Measurements from ENCODE around the gene ZNF580.

Gene ZNF580

GRCh38 chr19:55621673-55622231 is 19.1 kb upstream of the ZNF580 start:
- Histone ChIP-seq H3K27ac (no peak overlapping the region), H3K4me3 (no peak overlapping the region)

- Histone ChIP-seq H3K27ac (no peak overlapping the region), H3K4me3 (no peak overlapping the region)
Measured at GRCh38 chr19:55622242-55622969, 18.4 kb upstream of the ZNF580 start.

GRCh38 chr19:55623130-55623529 is 17.7 kb upstream of the ZNF580 start:
- Histone ChIP-seq H3K27ac (peak overlapping the region in 2 of 21 experiments; percentile 26 to 86), H3K4me3 (no peak overlapping the region)

GRCh38 chr19:55623561-55623960 is 17.2 kb upstream of the ZNF580 start:
- H3K27ac ChIP-seq: peak overlapping the region in 7 of 21 experiments; percentile 26 to 97 (median 93)
- no peak overlapping the region for H3K4me3 ChIP-seq

- Histone ChIP-seq H3K4me3 (peak within 1 kb of the TSS; percentile 39 to 58 (median 51)), H3K27ac (peak within 1 kb of the TSS; percentile 70 to 98 (median 93))
Measured at GRCh38 chr19:55624109-55625003, 16.4 kb upstream of the ZNF580 start, which contains the start of gene ZNF784. Gene ZNF784 (minus strand): TSS chr19:55624566. CDS start chr19:55624561, 5 bp downstream.

GRCh38 chr19:55625004-55625326 is 15.8 kb upstream of the ZNF580 start:
- Histone ChIP-seq H3K27ac (peak overlapping the region in 14 of 21 experiments; percentile 84 to 98 (median 93)), H3K4me3 (peak overlapping the region; percentile 39 to 58 (median 51))

- H3K4me3 ChIP-seq: no peak overlapping the region
- peak overlapping the region in 2 of 21 experiments; percentile 52 to 65 for H3K27ac ChIP-seq
Measured at GRCh38 chr19:55626350-55626749, 14.5 kb upstream of the ZNF580 start.

- Histone ChIP-seq H3K27ac (peak overlapping the region in 1 of 21 experiments; percentile 7), H3K4me3 (no peak overlapping the region)
Measured at GRCh38 chr19:55632463-55632834, 8.4 kb upstream of the ZNF580 start.

GRCh38 chr19:55633861-55634260 is 6.9 kb upstream of the ZNF580 start:
- H3K4me3 ChIP-seq: peak overlapping the region in 1 of 7 experiments; percentile 98
- peak overlapping the region in 7 of 21 experiments; percentile 56 to 99 (median 96) for H3K27ac ChIP-seq

- peak overlapping the region; percentile 86 to 98 (median 95) for H3K4me3 ChIP-seq
- H3K27ac ChIP-seq: peak overlapping the region; percentile 60 to 99 (median 97)
Measured at GRCh38 chr19:55635334-55635717, 5.5 kb upstream of the ZNF580 start.

- H3K27ac ChIP-seq: peak overlapping the region in 18 of 21 experiments; percentile 89 to 99 (median 98)
- H3K4me3 ChIP-seq: peak overlapping the region; percentile 86 to 98 (median 95)
Measured at GRCh38 chr19:55635856-55636440, 4.9 kb upstream of the ZNF580 start.

GRCh38 chr19:55636723-55637122 is 4.1 kb upstream of the ZNF580 start:
- H3K27ac ChIP-seq: peak overlapping the region in 3 of 21 experiments; percentile 20 to 99 (median 26)

GRCh38 chr19:55637534-55637933 is 3.3 kb upstream of the ZNF580 start:
- H3K27ac ChIP-seq: no peak overlapping the region

More at GRCh38 chr19:55636723-55637122, 4.1 kb upstream of the ZNF580 start:
- H3K4me3 ChIP-seq: peak overlapping the region in 1 of 7 experiments; percentile 98

GRCh38 chr19:55638864-55639359 is 1.9 kb upstream of the ZNF580 start:
- Histone ChIP-seq H3K27ac (no peak overlapping the region), H3K4me3 (no peak overlapping the region)

More at GRCh38 chr19:55637534-55637933, 3.3 kb upstream of the ZNF580 start:
- no peak overlapping the region for H3K4me3 ChIP-seq

- peak overlapping the region; percentile 67 to 95 (median 85) for H3K4me3 ChIP-seq
- H3K27ac ChIP-seq: peak overlapping the region in 20 of 21 experiments; percentile 82 to 99 (median 94)
Measured at GRCh38 chr19:55640043-55640576, 692 bp upstream of the ZNF580 start.

- Histone ChIP-seq H3K27ac (peak overlapping the region; percentile 47 to 99 (median 93)), H3K4me3 (peak overlapping the region; percentile 67 to 95 (median 85))
Measured at GRCh38 chr19:55641426-55642152, 787 bp downstream of the ZNF580 start.

- Histone ChIP-seq H3K4me3 (peak overlapping the region; percentile 67 to 95 (median 85)), H3K27ac (peak overlapping the region in 20 of 21 experiments; percentile 42 to 99 (median 93))
Measured at GRCh38 chr19:55642153-55643002, 1.6 kb downstream of the ZNF580 start.
